A673 (cell line): ENCODE results near the gene KDM1A.

Experiments used
- CTCF ChIP-seq: fragments of 300-800, 200-600 bp; sonication (generic); conservative IDR thresholded peaks from 2 replicates; pipeline ENCODE4 v1.5.1; 2017; ENCODE audit warnings: low read depth, mild to moderate bottlenecking, antibody characterized with exemption, low read length, moderate library complexity, mixed read lengths
- EZH2 ChIP-seq: fragments of 200-600 bp; sonication (generic); IDR thresholded peaks from 2 replicates; pipeline ENCODE4 v1.6.1; 2017; ENCODE audit warnings: borderline replicate concordance, low read depth, mild to moderate bottlenecking, mixed read lengths, antibody characterized with exemption, low read length; ENCODE audit not compliant: poor library complexity, severe bottlenecking

- TF ChIP-seq CTCF = no peak
- TF ChIP-seq EZH2 = no peak
Observed at GRCh38 chr1:23066075-23066474, 46.8 kb downstream of the KDM1A start.
